DMS153 (cell line): ENCODE results near the gene CRB3.
A peak's percentile ranks its signal among the peaks of the same experiment; 100 is the strongest.

Source experiments
- DNase-seq: peaks from one replicate; lab custom pipeline; 2025; lab: John Stamatoyannopoulos, UW

CRB3 gene

DNA sequence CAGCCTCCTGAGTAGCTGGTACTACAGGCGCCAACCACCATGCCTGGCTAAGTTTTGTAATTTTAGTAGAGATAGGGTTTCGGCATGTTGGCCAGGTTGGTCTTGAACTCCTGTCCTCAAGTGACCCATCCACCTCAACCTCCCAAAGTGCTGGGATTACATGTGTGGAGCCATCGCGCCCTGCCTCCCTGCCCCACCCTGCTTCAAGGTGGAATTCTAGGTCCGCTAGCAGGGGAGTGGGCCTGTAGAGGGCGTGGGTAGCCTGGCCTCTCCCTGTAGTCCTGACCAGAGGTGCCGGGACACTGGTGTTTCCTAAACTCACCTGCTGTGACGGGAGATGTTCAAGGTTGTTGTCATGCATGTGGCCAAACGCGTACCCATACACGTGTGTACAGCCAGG is 30.9 kb upstream of the CRB3 start:
- DNase-seq: no peak

DNA sequence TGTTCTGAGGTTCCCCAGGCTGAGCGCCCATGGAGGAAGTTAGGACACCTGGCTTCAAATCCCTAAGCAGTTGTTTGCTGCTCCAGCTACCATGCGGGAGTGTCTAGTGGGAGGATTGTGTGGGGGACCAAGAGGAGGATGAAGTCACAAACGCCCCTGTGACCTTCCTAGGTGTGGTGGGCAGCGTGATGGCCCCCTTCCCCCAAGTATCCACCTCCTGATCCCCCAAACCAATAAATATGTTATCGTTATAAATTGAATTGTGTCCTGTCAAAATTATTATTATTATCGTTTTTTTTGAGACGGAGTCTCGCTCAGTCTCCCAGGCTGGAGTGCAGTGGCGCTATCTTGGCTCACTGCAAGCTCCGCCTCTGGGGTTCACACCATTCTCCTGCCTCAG is 30.4 kb upstream of the CRB3 start, which contains the start of gene SLC25A41:
TSS of gene SLC25A41 (minus strand) at position 101 of the 400 bp plus-strand sequence. CDS start at position 31, 70 bp downstream.
- DNase-seq: no peak

DNA sequence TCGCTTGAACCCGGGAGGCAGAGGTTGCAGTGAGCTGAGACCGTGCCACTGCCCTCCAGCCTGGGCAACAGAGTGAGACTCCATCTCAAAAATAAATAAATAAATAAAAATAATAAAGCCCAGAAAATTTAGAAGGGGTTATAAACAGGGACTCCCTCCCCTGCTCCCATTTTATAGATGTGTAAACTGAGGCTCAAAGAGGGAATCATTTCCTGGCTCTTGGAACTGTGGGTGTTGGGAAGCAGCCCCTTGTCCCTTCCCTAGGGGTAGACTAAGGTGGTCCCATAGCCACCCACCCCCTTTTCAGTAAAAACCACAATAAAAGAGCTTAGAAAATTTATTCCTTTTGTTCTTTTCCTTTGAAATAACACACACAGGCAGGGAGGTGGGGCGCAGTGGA is 24.3 kb upstream of the CRB3 start:
- no peak for DNase-seq

DNA sequence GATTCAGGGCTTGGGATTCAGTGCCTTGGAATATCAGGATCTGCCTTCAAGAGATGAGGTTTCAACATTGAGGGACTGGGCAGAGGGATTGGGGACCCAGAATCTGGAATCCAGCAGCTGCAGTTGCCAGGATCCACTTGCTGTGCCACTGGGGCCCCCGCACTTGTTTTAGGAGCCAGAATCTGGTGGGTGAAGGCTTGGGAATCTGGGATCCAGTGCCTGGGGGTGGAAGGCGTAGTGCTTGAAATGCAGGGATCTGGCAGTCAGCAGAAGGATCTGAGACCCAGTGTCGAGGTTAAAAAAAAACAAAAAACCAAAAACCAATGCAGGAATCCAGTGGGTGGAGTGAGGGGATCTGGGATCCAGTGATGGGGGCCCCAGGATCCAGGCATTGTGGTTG is 23.2 kb upstream of the CRB3 start:
- DNase-seq: no peak

DNA sequence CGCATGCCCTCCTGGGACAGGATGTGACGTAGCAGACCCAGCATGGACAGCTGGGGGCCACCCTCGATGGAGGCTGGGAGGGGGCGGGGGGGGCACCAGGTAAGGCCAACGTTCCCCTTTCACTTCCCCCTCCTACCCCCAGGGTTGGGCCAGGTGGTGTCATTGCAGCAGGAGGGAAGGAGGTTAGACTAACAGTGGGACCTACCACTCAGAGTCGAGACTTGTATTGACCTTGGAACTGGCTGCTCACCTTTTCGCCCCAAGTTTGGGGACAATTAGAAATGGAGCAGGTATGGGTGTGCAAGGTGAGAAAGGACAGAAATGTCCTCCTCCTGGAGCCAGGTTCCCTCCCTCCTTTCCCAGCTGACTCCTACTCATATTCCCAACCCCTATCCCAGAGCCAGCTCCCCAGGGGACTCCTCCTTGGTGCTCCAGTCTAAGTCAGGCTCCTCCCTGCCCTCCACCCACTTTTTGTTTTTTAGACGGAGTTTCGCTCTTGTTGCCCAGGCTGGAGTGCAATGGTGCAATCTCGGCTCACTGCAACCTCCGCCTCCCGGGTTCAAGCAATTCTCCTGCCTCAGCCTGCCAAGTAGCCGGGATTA is 21.9 kb upstream of the CRB3 start:
- DNase-seq: no peak

DNA sequence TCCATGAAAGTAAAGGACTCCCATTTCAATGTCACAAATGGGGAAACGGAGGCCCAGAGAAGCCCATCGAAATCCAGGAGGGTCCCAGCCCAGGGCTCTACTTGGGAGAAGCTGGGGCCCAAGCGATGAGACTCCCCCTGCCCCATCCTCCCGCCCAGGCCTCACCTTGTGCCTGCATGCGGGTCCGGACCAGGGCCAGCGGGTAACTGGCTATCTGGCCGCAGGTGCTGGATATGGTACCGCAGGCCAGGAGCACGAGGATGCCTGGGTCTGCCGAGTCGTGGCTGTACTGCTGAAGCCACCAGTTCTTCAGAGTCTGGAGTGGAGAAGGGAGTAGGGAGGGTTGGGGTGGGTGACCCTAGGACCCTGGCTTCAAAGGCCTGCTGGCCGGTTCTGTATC is 20.1 kb upstream of the CRB3 start:
- no peak for DNase-seq

DNA sequence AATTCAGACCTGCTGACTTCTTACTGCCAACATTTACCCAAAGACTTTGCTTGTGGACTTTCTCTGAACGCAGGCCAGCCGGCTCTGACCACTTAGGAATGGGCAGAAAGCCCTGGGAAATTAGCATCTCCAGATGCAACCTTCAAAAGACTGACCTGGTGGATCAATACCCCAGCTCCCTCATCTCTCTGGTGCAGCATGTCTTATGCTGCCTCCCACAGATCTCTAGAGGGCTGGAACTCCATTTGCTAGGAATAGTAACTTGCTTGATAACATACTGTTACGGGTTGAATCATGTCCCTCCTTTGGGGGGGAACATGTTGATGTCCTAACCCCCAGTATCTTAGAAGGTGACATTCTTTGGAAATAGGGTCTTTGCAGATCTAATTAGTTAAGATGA is 17.6 kb upstream of the CRB3 start:
- DNase-seq: no peak

DNA sequence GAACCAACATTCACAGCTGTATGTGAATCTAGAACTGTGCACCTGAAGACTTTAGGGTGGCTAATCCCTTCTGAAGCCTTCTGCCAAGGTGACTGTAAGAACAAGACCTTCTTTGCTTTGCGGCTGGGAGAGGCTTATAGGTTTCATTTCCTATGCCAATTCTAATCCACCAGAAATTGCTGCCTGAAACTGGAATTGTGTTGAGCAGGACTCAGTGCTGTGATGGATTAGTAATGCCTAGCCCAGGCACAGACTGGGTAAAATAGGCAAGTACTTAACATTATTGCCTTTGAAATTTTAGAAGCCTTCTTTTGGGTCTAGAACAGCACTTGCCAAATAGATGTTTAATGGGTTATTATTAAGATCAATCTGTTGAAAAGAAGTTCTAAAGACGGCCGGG is 16.0 kb upstream of the CRB3 start:
- no peak for DNase-seq

DNA sequence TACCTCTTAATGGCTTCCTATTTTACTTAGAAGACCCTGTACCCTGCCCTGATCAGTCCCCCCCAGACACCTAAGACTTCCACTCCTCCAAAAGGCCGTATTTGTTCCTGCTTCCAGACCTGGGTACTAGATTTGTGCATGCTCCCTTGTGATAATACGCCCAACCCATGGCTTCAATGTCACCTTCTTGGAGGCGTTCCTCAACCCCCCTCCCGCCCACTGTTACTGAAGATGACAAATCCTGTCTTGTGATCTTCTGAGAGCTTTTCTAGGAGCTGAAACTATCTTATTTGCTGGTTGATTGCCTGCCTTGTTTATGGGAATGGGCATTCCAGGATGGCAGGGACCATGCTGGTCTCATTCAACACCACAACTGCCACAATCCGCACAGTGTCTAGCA is 13.9 kb upstream of the CRB3 start:
- no peak for DNase-seq

DNA sequence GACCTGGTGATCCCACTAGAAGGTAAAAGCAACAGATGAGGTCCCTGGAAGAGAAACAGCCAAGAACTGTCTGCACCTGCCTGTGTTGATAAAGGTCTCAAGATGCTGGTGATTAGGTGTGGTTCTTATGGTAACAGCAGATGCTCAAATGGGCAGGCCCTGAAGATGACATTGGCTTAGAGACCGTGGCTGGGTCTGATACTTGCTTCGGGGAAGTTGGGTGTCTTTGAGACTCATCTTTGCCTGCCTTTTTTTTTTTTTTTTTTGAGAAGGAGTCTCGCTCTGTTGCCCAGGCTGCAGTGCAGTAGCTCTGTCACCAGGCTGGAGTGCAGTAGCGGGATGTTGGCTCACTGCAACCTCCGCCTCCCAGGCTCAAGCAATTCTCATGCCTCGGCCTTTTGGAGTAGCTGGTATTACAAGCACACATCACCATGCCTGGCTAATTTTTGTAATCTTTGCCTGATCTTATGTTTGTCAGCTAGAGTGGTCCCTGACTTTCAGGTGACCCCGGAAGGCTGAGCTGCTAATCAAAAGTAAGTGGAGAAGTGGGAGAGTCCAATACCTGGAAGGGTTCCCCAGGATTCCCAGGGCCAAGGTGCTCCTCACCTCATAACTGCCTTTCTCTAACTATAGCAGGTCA is 12.4 kb upstream of the CRB3 start:
- no peak for DNase-seq

DNA sequence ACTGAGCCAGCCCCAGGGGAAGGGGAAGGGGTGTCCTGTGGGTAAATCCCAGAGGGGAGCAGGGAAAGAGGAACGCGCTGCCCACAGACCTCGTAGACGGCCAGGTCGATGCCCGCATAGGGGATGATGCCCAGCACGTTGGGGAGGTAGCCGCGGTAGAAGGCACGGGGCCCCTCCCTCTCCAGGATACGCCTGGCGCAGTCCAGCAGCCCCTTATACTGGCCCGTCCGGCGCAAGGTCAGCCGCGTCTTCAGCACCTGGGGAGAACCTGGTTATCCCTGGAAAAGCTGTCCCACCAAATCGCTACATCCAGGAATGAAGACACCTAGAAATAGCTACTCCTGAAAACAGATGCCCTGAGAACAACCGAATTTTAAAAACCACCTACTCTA is 11.9 kb upstream of the CRB3 start:
- DNase-seq: no peak

DNA sequence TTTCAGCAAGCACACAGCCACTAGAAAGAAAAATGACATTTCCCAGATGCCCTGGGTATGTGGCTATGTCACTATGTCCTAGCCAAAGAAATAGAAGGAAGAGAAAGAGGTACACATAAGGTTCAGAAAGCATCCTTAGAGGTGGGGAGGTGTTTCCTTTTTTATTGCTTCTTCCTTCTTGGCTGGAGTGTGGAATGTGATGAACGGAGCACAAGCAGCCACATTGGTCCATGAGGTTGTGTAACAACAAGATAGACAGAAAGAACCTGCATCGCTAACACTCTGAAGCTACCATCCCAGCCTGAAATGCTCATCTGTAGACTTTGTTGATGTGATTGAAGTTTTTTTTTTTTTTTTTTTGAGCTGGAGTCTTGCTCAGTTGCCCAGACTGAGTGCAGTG is 11.2 kb upstream of the CRB3 start:
- no peak for DNase-seq

DNA sequence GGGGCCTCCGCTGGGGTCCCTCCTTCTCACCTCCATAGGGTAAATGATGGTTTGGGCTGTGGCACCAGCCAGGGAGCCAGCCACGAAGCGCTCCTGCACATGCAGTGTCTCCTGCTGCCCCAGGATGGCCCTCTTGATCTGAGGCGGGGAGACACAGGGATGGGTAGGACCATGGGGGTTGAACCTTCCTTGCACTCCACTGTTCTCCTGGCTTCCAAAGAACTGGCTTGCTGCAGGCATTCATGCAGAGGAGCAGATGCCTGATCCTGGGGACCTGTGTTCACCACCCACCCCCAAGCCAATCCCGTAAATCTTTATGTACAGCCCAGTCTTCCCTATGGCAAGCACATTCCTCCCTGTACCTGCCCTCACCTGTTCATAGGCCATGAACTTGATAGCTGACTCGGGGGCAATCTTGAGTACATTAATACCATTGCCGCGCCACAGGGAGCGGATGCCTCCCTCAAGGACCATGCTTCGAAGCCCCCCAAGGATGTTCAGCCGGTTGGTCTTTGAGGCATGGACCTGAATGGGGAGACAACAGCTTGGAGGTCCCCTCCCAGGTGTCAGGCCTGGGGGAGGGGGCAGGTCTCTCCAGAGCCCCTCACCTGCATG is 10.0 kb upstream of the CRB3 start:
- no peak for DNase-seq

DNA sequence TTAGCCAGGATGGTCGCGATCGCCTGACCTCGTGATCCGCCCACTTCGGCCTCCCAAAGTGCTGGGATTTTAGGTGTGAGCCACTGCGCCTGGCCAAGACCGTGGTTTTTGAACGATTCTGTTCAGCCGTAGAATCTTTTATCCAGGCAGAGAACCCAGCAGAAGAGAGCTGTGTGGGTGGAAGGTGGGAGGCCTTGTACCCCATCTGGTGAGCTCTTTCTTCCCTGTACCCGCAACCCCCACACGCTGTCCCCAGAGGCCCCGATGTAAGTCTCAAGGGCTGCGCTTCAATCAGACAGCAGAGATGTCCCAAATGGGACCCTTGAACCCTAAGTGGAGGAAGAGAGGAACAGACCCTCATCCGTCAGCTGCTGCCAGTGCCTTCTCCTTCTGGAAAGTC is 8.1 kb upstream of the CRB3 start:
- no peak for DNase-seq

DNA sequence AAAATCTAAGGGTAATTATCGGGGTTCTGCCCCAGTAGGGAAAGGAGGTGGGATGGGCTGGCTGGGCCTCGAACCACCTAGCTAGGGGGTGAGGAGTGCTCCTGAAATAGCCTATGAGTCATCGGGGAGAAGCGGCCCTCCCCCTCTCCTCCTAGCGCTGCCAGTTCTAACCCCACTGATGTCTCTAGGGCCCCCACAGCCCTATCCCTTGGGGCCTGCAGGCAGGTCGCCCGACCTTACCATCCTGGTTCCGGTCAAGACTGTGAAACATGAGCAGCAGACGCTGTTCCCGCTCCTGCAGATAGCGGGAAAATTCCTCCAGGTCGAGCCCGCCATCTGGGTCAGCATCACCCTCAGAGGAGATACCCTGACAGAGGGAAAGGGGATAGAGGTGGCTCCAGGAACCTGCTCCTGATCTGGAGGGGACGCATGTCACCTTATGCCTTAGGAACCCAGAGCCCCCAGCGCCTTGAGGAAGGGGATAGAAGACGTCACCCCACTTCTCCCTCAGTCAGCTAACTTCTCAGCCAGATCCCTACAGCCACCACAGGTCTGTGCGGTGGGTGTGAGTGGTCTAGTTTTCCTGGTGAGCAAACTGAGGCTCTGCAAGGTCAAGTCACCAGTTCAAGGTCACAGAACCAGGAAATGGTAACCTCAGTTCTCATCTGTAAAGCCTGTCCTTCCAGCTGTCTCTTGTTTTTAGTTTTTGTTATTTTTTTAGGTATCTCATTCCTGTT is 5.9 kb upstream of the CRB3 start:
- no peak for DNase-seq

DNA sequence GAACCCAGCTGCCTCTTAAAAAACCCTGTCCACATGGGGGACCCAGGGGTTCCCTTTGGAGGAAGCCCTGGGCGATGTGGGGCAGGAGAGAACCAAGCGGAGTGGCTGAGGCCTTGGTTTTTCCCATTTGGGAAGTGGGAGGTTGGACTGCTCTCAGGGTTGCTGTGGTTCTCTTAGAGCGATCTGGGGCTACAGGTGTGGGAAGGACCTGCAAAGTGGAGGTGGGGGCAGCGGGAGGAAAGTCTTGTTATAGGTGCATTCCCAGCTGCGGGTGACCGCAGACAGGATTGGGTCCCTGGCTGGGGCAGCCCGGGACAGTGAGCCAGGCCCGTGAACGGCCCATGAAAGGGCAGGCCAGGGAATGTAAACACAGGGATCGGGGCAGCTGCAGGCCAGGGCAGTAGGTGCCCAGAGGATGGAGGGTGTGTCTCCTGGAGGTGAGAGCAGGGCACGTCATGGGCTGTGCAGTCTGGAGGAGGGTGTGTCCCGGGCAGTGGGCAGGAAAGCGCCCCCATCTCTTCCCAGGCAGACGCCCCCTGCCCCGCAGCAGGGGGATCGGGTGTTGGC is 5.3 kb upstream of the CRB3 start:
- no peak for DNase-seq

DNA sequence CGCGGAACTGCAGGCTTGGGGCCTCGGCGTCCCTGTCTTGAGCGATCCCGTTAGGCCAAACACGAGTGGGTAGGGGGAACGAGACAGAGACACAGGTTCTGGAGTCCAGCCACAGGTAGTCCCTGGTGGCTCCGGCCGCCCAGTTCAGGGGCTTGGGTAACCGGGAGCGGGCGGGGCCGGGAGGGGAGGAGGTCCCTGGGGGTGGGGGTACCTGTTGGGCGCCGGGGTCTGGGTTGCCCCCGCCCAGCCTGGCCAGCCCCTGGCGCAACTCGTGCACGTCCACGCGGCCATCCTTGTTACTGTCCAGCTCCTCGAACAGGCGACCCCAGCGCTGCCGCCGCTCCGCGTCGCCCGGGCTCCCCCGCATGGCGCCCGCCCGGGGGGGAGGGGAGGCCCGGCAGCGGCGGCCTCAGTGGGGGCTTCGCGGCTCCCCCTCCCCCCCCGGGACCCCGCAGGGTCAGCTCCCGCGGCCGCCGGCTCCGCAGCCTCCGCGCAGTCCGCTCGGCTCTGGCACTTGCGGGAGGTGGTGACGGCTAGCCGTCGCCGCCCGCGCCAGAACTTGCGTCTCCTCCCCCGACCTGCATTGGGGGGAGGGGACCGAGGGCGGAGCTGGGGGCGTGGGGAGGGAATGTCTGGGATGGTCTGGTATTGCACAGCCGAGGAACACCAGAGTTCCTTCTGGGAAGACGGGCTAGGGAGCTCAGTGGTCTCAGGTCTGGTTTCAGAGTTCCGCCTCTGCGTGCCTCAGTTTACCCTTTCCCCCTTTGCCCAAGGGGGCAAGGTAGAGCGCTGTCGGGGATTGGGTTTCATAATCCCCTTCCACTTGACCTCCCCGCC is 4.6 kb upstream of the CRB3 start, which contains the start of gene SLC25A23:
TSS of gene SLC25A23 (minus strand) at position 531 of the 837 bp plus-strand sequence. CDS start at position 367, 164 bp downstream.
- peak; percentile 6 for DNase-seq

DNA sequence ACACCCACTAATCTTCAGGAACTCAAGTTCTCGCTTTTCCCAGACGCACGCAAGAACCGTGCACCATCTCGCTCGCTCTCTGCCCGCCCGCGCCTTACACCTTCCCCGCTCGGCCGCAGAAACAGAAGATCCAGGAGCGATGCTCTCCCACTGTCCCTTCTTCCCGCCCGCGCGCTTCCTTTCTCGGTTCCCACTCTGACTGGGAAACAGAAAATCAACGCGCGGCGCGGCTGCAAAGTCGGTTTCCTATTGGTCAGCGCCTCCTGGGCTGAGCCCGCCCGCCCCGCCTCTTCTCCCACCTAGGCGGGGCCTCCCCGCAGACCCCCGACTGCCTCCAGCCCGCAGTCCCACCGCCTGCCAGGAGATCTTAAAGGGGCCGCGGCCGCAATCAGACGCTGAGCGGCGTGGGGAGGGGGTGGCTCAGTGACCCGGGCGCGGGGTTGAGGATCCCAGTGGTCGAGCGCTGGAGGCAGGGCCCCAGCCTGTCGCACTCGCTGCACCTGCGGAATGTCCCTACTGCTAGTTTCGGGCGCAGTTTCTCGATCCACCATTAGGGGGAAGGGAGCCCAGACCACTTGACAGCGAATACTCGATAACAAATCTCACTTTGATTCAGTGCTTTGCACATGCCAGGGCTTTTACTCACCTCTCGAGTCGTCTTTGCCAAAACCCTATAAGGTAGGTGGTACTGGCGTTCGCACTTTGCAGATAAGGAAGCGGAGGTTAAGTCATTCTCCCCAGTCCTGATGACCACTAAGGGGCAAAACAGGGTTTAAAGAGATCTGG is 3.8 kb upstream of the CRB3 start:
- peak; percentile 95 for DNase-seq

DNA sequence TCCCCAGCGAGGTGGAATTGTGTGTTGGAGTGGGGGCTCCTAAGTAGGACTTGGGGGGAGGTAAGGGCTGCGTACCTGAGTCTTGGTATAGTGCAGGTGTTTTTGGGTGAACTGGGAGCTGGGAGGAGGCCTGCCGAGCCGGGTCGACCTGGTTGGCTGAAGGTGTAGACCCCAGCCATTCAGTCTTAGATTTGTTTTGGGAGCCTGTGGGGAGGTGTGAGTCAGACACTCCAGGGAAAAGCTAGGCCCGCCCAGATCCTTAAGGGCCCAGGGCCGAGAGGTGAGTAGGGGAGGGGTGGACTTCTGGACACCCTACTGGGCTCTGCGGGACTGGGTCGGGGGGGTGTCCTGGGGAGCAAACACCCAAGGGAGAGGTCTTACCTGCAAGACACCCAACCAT is 935 bp downstream of the CRB3 start:
- no peak for DNase-seq

DNA sequence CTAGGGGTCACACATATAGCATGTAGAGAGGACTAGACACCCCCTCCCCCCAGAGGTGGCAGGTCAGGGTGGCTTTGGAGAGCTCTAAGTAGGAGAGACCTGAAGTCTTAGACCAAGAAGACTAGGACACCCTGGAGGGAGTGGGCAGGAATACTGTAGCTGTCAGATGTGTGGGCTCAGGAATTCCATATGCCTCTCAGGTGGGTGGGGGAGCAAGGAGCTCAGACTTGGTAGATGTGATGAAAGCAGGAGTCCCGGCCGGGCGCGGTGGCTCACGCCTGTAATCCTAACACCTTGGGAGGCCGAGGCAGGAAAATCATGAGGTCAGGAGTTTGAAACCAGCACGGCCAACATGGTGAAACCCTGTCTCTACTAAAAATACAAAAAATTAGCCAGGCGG is 1.6 kb downstream of the CRB3 start:
- DNase-seq: no peak
